HG03558 (cell line): ENCODE data around the gene MYO15A.

Experiments used
- ATAC-seq: cut with Tn5 transposase; IDR thresholded peaks from one replicate; pipeline ENCODE4 v1.9.1; 2021; ENCODE audit warnings: moderate number of reproducible peaks; ENCODE audit not compliant: unreplicated experiment; ENCODE audit errors: extremely low read depth

Gene MYO15A

DNA sequence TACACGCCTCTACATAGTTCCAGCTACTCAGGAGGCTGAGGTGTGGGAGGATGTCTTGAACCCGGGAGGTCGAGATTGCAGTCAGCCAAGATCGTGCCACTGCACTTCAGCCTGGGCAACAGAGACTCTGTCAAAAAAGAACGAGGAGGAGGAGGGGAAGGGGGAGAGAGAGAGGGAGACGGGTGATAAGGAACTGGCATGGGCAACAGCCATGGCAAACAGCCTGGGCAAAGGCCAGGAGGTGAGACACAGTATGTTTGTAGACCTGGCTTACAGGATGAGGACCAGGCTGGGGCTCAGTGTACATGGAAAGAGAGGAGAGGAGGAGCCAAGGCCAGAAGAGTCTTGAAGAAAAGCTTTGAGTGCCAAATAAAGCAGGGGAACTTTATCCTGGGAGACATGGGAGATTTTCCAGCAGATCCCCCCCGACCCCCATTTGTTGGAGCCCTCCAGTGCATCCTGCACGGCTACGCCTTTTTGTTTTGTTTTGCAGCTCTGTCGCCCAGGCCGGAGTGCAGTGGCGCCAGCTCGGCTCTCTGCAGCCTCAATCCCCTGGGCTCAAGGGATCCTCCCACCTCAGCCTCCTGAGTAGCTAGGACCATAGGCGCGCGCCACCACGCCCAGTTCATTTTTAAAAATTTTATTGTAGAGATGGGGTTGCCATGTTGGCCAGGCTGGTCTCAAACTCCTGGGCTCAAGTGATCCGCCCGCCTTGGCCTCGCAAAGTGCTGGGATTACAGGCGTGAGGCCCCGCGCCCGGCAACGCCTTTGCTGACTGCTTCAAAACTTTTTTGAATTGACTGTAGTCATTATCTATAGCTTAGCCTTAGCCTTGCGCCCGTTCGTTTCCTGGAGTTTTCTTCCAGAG is 73.8 kb downstream of the MYO15A start:
- no peak for ATAC-seq

- ATAC-seq, result peak; percentile 8
These were observed 74.4 kb downstream of the MYO15A start for GRCh38 chr17:18182978-18183333.

DNA sequence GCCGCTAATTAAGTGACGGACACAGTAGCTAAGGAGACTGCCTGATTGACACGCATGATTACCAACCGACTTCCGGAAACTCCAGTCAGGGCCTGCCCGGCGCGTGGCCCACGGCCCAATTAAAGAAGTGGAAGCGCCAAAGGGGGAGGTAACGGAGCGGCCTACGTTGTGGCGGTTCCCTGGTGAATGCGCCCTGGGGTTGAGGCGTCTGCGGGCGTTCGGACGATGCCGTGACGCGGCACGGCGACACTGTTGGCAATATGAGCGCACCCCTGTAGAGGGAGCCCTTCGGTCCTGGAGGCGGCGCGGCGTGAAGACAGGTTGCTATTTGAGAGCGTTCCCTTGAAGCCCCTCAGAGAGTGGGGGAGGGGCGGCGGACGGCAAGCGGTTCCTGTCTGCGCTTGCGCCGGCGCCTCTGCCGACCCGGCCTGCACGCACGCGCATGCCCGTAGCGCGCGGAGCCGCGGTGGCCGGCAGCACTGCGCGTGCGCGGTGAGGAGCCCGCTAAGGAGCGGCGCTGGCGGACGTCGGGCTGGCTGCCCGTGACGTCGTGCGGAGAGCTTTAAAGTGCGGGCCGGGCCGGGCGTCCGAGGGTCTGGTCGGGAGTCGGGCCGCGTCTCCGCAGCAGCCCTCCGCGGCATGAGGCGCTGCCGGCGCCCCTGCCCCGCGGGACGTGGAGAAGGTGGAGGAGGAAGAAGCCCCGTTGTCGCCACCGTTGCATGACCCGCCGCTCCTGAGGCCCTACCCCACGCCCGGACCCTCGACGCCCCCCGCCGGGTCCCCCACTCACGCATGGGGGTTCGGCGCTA is 75.0 kb downstream of the MYO15A start, which contains the start of gene ALKBH5:
TSS of gene ALKBH5 (plus strand) at position 495 of the 809 bp plus-strand sequence. CDS start 416 bp downstream, outside the sequence.
- ATAC-seq, result peak; percentile 61

- no peak for ATAC-seq
These were observed 75.8 kb downstream of the MYO15A start for GRCh38 chr17:18184143-18185031.

- ATAC-seq, result no peak
These were observed 76.8 kb downstream of the MYO15A start for GRCh38 chr17:18185391-18185790.

GRCh38 chr17:18185832-18186626 is 77.5 kb downstream of the MYO15A start:
- ATAC-seq, result no peak

DNA sequence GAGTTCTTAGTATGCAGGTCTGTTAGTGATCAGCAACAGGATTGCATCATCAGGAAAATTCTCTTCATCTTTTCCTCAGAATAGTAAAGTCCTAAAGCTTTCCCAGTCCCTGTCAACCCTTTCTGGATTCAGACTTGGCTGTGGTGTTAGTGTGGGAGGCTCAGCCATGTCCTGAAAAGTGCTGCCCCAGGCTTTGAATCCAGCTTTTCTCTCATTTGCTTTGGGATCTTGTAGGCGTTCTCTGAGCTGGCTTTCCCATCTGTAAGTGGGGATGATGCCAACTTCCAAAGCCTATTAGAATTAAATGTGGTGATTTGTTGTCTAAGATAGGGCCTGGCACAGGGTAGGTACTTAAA is 78.0 kb downstream of the MYO15A start:
- no peak for ATAC-seq

DNA sequence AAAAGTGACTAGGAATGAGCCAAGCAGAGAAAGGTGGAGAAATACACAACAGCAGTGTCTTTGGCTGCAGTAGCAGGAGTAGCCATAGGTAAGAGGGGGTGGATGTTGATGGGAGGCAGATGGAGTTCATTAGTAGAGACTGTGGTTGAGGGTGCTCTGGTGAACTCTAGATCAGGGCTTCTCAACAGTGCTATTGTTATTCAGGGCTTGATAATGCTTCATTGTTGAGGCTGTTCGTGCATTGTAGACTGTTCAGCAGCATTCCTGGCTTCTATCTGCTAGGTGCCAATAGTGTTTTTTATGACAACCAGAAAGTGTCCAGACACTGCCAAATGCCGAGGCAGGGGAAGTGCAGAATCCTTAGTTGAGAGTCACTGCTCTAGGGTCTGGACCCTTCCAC is 78.7 kb downstream of the MYO15A start:
- ATAC-seq, result no peak

DNA sequence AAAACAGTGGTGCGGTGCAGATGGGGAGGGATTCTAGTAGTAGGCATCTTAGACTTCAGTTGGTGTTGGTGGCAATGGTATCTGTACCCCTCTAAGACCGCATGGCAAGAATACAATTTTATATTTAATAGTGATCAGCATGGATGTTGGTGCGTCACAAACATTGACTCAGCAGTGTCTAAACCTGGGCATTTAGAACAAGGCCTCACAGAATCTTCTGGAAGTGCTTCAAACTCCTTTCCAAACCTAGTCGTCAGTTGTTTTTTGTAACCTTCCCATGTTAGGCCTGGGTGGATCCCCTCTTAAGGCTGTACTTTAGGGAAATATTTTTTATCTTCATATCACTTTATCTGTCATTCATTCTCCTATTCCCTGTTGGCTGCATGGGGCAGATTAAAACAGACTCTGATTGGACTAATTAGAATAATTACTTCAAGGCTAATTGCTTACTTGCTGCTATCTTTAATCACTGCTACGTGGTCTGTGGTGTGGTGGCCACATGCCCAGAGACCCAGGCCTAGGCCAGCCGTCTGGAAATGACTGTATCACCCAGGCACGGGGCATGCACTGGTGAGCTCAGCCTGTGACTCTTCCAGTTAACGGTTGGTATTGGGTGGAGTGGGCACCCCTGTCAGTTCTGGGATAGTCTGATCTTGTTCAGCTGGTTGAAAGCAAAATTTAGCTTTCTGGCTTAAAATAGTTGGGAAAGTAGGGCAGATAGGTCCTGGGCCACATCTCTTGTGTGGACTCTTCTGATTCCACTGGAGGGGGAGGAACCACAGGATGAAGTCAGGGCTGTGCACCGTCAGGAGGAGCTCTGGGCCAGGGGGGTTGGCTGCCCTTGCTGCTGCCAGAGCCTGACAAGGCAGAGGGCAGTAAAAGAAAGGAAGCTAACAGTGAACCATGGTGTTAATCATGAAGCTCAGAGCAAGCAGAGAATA is 79.5 kb downstream of the MYO15A start:
- ATAC-seq, result no peak

- ATAC-seq, result no peak
These were observed 82.2 kb downstream of the MYO15A start for GRCh38 chr17:18190628-18191235.

DNA sequence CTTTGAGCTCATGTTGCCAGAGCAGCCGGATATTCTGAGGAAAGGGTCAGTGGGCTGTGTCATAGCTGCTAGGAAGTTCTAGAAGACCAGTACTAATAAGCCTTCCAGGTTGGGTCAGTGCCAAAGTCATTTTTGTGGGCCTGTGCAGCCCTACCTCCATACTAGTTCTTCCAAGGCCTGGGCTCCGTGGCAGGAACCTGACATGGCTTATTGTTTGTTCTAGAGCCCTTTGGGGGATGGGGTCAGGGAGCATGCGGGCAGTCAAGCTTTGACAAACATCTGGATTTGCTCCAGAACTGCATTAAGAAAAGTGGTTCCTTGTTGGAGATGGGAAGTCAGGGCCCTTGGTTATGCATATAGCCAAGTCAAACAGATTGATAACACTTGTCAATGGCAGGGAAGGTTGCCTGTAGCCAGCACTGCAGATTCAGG is 82.7 kb downstream of the MYO15A start:
- ATAC-seq, result no peak

DNA sequence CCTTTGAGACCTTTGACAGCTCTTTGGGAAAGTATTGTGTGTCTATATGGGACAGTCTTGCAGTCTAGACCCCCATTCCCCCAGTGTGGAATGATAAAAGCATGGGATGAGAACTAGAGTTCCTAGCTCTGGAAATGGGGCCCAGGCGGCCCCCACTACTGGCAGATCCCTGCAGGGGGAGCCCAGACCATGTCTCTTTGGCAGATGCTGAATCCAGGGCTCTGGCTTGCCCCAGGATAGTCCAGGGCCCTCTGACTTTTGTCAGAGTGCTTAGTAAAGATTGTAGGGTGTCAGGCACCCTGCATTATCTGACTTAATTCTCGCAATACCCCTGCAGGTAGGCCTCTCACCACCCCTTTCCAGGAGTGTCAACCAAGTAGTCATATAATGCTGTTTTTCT is 83.4 kb downstream of the MYO15A start:
- no peak for ATAC-seq

DNA sequence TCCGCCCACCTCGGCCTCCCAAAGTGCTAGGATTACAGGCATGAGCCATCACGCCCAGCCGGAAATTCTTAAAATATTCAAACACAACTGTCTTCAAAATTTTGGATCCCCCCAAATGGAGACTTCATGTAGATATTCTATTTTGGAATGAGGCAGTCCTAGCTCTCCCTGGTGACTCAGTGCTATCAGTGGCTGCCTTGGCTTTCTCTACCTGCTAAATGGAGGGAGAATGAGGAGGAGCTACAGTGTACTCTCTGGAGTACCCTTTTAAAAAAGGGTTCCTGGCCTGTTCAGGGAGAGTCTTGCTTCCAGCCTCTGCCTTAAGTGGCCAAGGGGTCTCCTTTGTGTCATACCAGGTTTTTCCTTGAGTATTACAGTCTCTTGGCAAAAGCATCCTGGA is 85.8 kb downstream of the MYO15A start:
- no peak for ATAC-seq

DNA sequence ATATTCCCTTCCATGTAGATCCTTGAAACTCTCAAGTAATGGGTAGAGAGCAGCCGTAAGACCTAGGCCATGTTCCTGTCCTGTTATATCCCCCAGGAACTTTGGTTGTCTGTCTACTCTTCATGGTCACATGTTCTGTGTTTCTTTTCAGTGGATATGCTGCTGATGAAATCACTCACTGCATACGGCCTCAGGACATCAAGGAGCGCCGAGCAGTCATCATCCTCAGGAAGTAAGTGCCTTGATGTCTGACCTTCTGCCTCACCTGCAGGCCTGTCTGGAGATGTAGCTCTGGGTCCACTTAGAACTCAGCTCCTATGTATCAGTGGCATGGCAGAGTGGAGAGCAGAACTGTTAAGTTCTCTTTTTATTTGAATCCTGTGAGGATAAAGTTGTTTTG is 86.2 kb downstream of the MYO15A start:
- no peak for ATAC-seq

DNA sequence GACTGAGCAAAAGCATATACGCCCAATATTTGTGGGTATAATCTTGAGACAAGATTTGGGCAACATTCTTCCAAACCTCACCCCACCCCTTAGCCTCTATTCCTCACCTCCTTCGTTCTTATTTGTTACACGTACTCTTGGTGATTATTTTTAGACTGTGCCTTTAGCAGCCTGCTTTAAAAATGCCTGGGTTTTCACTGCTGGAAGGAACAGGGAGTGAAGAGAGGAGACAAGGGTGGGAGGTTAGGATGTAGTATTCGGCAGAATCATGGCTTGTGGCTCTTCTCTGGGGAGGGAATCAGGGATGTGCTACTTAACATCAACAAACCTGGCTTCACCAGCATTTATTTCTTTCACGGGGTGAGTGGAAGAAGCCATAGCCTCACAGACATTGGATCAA is 86.7 kb downstream of the MYO15A start:
- ATAC-seq, result no peak

GRCh38 chr17:18197535-18198194 is 89.1 kb downstream of the MYO15A start:
- no peak for ATAC-seq

GRCh38 chr17:18198530-18198929 is 90.0 kb downstream of the MYO15A start:
- no peak for ATAC-seq

DNA sequence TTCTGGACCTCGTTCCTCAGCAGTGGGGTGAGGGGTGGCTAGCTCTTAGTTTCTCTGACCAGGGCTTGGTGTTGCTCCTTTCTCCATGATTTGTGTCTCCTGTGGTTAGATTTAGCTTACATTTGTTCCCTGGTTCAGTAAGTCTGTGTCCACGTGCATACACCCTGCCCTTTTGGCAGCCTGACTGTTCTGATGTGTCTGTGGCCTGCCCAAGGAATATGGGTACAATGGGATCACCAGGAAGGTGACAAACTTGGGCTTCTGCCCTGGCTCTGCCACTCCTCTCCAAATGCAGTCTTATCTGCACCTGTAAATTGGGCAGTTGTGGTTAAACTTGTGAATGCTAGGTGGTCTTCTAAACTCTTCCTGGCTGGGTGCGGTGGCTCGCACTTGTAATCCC is 92.6 kb downstream of the MYO15A start:
- no peak for ATAC-seq
